ENCODE measurements around the gene ZNF609.
A peak's percentile ranks its signal among the peaks of the same experiment; 100 is the strongest.

ZNF609 gene, protein sequence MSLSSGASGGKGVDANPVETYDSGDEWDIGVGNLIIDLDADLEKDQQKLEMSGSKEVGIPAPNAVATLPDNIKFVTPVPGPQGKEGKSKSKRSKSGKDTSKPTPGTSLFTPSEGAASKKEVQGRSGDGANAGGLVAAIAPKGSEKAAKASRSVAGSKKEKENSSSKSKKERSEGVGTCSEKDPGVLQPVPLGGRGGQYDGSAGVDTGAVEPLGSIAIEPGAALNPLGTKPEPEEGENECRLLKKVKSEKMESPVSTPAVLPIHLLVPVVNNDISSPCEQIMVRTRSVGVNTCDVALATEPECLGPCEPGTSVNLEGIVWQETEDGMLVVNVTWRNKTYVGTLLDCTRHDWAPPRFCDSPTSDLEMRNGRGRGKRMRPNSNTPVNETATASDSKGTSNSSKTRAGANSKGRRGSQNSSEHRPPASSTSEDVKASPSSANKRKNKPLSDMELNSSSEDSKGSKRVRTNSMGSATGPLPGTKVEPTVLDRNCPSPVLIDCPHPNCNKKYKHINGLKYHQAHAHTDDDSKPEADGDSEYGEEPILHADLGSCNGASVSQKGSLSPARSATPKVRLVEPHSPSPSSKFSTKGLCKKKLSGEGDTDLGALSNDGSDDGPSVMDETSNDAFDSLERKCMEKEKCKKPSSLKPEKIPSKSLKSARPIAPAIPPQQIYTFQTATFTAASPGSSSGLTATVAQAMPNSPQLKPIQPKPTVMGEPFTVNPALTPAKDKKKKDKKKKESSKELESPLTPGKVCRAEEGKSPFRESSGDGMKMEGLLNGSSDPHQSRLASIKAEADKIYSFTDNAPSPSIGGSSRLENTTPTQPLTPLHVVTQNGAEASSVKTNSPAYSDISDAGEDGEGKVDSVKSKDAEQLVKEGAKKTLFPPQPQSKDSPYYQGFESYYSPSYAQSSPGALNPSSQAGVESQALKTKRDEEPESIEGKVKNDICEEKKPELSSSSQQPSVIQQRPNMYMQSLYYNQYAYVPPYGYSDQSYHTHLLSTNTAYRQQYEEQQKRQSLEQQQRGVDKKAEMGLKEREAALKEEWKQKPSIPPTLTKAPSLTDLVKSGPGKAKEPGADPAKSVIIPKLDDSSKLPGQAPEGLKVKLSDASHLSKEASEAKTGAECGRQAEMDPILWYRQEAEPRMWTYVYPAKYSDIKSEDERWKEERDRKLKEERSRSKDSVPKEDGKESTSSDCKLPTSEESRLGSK (N-terminal part only)

DNA sequence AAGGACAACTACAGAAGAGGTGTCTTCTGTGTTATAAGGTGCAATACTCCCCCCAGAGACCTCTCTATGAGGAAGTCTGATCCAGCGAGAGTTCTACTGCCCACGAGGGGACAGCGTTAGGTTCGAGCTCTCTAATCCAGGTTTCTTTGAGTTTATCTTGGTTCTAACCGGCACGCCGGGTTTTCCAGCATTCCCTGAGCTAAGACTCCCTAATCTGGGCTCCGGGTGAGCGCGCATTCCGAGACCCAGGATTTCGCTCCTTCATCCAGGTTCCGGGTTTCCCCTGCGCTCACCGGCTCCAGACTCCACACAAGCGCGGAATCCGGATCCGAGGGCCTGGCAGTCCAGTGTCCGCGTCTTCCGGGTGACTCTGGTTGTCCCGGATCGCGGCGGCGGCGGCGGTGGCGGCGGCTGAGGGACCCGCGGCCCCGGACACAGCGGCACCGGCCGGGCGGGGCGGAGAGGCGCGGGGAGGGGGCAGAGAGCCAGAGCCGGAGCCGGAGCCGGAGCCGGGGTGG is at the start of gene ZNF609:
Gene ZNF609, plus strand, starts transcription at position 373 of the 518 bp plus-strand sequence. CDS start 38,842 bp downstream, outside the sequence.
- peak; percentile 83 for DNase-seq (ENCODE audit: low read depth)

DNA sequence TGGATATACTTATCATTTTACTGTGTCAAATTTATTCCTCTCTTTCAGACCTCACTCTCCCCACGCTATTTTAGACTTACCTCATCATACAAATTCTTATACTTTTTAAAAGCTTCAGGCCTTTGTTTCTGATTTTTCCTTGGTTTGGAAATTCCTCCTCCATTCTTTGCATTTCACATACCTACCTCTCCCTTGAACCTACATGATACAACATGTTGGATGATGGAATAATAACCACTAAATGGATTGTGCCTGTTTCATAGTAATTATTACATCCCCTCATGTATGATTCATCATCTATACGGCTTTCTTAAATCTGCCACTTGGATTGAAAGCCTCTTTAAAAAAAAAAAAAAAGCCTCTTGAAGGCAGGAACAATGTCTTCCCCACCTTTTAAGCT is 48.2 kb upstream of the ZNF609 start:
- no peak for DNase-seq (ENCODE audit: low read depth)

DNA sequence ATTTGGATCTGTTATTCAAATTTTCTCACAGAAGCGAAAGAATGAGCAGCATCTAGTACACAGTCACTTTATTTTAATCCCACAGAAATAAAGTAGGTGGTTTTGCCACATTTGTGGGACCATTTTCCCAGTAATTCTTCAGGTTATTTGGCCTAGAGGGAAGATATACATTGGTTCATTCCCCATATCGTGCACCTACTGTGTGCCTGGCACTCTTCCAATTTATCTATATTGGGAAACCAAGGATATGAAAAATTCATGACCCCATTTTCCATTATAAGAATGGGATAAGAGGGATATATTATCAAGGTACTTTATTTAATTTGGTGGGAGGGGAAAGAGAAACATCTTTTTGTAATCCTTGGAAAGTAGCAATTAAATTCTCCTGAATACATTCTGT is 37.7 kb upstream of the ZNF609 start:
- DNase-seq (ENCODE audit: low read depth), result no peak

DNA sequence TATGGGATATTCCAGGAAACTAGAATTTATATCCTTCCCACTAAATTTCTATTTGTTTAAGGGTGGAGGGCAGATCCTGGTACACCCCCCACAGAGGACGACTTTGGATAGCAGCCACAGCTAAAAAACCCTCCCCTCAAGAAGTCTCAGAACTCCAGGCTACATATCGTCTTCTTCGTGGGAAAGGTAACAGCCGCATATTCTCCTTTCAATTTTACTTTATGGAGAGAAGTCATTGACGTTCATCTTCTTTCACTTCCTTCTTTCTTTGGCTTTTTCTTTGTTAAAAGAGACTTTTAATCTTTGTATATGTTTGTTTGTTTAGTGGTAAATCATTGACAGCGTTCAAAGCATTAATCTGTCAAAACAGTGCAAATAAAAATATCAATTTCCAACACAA is 36.4 kb upstream of the ZNF609 start:
- DNase-seq (ENCODE audit: low read depth), result no peak

DNA sequence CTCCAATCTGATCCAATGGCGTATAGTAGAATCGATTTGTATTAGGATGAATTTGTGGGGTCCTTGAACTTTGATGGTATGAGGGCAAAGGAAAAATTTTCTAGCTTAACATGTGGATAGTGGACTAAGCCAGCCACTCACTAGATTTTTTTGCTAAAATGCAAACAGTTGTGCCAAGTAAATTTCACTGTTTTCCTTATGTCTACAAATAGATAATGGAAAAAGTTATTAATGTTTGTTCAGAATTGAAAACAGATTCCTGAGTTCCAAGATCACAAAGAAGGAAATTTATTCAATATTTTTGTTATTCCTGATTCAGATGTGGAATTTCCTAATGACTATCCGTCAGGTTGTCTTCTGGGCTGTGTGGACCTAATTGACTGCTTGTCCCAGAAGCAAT is 35.2 kb upstream of the ZNF609 start:
- no peak for DNase-seq (ENCODE audit: low read depth)

DNA sequence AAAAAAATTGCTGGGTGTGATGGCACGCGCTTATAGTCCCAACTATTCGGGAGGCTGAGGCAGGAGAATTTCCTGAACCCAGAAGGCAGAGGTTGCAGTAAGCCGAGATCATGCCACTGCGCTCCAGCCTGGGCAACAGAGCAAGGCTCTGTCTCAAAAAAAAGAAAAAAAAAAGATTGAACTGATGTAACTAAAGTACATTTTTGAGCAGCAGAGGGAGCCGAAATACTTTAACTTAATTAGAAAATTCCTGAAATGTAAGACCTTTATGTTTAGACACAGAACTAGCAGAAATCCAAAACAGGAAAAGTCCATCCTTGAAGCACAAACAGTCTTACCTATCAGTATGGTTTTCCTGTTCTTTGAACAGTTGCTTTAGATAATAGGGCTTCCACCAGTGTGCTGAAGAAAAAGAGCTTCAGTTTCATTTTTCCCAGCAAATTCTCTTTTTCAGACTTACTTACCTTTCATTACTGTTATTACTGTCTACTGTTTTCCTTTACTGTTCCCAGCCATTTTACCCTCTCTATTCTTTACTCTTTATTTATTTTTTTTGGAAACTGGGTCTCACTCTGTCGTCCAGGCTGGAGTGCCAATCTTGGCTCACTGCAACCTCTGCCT is 33.4 kb upstream of the ZNF609 start:
- DNase-seq (ENCODE audit: low read depth), result no peak

DNA sequence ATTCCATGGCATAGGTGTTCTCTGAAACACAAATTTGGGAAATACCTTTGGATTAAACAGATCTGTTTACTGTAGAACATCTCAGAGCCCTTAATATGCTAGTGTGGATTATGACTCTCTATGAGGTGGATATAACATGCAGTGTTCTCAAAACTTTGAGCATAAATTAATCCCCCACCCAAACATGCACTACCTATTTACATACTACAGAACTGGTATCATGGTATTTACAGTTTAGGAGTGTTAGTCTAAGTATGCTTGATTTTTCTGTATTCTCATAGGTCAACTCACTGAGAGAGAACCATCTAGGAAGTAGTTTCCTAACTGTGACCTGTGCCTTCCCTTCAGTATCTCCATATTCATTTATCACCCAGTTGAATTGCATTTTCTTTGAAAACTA is 30.9 kb upstream of the ZNF609 start:
- DNase-seq (ENCODE audit: low read depth), result no peak

DNA sequence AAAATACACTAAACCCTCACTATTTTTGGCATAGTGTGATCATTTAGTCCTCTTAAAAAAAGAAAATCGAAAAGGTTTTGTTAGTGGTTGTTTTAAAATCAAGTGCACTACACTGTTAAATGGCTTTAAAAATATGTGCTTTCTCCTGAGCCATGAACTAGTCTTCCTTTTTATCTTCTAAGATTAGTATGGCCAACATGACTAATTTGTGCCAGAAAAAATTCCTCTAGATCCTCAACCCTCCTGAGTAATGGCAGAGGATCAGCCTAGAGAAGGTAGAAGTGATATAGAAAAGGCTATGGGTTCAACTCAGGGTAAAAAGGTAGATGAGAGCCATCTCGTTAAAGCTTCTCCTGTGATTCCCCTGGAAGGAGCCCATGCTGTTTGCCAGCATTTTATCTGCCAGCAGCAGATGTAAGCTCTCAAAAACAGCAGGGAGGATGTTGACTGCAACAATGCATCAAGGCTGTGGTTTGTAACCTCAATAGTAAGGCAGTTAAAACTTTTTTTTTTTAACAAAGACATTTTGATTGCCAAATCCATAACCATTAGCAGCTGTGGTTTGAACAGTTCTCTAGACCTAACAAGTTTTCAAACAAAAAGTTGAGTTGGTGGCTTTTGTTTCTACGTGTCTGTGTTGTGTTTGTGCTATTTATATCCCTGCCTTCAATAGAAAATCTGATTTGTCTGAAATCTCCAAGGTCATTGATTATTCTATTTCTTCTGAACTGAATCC is 30.2 kb upstream of the ZNF609 start:
- peak; percentile 79 for DNase-seq (ENCODE audit: low read depth)

DNA sequence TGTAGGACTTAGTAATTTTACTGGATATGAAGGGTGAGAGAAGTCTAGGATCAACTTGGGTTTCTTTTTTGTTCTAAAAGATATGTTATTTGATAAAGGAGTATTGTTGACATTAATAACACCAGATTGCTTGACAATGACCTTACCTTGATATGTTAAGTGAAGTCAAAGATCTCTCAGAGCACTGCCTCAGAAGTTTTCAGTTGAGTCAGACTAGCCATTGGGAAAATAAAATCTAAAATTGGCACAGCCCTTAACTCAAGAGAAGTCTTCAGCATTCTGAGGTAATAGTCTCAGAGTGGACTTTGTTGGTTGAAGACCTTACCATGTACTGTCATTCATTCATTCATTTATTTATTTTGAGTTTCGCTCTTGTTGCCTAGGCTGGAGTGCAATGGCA is 22.4 kb upstream of the ZNF609 start:
- DNase-seq (ENCODE audit: low read depth), result no peak

DNA sequence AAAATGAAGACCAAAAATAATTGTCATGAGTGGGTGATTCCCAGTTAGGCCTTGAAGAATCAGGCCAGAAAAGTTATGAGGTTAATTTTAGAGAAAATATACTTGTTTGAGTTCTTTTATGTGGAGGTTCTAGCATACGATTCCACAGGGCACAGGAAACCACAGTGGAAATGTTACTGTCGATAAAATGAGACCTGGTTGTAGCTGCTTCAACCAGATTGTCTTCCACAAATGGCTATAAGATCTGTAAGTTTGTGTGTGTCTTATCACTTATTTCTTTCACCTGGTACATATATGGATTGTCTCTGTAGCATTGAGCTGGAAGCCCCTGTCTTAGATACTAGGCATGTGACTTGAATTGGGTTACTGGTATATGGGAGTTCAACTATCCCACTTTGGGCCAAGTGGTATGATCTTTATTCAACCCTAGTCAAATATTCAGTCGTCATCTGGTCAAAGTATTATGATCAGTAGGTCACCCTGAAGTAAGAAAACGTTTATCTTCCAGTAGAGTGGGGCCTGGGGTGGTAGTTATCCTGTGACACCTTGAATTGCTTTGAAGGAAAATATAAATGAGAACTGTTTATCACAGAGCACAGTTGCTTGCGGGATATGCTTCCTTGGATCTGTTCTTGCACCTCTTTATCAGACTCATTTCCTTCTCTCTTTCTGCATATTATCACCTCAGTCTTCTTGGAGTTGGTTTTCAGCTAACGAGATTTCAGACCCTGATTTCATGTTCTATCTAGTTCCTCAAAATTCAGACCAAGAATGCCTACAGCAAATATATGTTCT is 21.5 kb upstream of the ZNF609 start:
- no peak for DNase-seq (ENCODE audit: low read depth)

DNA sequence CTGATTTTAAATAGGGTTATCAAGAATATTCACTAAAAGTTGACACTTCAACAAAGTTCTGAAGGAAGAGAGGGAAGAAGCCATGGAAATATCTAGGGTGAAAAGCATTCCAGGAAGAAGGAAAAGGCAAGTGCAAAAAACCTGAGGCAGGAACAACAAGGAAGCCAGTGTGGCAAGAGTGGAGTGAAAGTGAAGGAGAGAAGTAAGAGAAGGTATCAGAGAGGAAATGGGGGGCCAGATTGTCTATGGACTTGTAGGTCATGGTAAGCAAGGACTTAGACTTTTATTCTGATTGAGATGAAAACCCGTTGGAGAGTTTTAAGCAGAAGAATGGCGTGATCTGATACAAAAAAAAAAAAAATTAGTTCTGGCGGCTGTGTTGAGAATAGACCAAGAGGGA is 18.5 kb upstream of the ZNF609 start:
- no peak for DNase-seq (ENCODE audit: low read depth)

DNA sequence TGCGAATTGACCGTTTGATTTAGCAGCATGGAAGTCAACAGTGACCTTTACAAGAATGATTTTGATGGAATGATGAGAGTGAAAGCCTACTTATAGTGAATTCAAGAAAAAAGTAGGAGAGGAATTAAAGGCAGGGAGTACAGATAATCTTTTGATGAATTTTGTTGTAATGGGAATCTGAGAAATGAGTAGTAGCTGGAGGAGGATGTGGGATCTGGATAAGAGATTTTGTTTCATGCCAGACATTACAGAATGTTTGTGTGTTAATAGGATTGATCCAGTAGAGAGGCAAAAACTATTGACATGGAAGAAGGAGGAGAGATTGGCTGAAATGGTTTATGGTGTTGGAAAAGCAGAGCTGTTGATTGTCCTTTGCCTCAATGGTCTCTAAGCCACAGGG is 17.4 kb upstream of the ZNF609 start:
- no peak for DNase-seq (ENCODE audit: low read depth)

DNA sequence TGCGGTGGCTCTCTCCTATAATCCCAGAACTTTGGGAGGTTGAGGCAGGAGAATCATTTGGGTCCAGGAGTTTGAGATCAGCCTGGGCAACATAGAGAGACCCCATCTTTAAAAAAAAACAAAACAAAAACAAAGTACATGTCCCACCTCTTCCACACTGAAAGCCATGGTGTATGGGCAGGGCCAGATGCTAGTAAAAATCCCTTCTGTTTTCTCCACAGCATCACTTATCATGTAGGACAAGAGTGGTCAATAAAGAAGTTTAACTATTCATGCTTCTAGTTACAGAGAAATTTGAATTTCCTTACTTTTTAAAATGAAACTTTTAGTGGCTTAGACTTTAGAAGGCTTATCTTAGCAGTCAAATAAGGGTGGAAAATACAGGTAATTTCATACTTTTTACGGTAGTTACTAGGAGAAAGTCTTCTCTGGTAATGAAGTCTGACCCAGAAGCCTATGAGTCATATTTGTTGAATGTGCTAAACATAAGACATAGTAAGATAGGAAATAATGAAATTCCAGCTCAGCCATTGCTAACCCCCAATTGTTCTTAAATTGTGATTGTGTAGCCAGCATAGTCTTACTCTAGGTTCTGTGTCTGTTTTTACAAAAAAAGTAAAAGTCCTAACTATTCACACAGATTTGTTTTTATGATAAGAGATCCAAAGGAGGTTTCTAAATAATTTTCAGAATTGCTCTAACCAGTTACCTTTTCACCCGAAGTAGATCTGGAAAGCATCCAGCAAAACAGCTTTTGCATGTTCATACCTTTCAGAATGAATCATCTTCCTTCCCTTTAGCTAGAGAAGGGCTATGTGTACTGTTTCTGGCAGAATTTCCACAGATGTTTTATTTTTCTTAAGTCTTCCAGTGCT is 16.4 kb upstream of the ZNF609 start:
- peak; percentile 89 for DNase-seq (ENCODE audit: low read depth)

DNA sequence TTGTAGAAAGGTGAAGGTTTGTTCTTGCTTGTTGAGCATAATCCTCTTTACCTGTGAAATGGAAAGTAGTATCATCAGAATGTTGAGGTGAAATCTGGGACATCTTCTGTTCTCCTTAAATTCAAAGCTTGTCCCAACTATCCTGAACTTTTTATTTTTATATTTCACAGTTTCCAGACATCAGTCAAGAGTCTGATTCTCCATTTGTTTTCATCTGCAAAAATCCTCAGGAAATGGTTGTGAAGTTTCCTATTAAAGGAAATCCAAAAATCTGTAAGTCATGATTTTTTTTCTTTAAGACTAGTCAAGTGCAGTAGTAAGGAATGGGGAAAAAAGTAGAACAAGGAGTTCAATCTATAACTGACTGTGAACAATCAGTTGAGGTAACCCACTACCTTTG is 15.5 kb upstream of the ZNF609 start:
- no peak for DNase-seq (ENCODE audit: low read depth)

DNA sequence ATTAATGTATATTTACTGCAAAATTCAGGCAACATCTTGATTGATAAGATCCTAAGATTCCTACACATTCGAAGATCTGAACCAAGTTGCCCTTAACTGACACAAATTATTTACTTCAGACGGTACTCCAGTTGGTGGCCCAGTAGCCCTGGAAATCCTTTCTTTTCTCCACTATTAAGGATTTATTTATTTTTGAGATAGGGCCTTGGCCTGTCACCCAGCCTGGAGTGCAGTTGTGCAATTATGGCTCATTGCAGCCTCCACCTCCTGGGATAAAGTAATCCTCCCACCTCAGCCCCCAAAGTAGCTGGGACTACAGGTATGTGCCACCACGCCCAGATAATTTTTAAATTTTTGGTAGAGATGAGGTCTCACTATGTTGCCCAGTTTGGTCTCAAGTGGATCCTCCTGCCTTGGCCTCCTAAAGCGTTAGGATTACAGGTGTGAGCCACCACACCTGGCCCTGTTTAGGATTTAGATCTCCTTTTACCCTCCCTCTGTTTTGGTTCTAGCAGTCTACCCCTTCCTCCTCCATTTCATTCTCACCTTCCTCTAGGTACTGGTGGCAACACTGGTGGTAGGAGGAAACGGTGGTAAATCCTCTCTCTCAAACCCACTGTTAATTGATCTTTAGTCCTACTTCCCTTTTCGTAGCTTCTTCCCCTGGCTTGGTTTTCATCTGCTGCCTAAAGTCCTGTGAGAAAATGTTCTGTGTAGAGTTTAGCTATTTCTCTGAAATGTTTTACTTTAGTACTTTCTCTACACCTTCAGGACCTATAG is 12.7 kb upstream of the ZNF609 start:
- no peak for DNase-seq (ENCODE audit: low read depth)

DNA sequence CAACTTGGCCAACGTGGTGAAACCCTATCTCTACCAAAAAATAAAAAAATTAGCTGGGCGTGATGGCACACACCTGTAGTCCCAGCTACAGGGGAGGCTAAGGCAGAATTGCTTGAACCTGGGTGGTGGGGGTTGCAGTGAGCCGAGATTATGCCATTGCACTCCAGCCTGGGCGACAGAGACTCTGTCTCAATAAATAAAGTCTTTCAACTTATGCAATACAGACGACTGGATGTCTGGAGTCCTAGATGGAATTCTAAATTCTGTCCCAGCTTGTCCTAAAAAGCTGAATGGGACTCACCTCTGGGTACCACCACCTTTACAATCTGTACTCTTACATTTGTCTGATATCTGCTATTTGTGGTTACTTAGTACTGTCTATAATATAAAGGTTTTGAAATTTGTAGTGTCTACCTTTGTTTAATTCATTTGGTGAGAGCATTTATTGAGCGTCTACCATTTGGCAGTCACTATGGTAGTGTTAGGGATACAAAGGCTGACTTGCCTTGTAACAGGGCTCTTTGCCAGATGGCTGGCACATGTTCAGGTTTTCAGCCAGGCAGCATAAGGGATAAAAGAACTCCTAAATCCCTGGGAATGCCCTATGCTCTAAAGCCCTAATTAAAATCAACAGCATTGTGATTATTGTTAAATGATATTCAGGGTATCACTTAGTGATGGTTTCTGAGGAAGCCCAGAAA is 7.2 kb upstream of the ZNF609 start:
- no peak for DNase-seq (ENCODE audit: low read depth)

DNA sequence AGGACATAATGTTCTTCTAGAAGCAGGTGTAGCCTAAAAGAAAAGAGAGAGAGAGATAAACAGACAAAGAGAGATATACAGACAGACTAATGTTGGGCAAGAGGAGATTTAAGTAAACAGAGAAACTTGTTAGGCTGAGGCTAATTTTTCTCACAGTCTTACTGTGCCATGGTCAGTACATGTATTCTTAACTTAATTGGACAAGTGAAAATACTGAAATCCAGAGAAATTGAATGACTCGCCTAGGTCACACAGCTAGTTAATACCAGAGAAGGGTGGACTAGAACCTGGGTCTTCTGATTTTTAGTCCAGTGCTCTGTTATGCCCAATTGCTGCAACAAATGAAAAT is 6.7 kb upstream of the ZNF609 start:
- DNase-seq (ENCODE audit: low read depth), result no peak

DNA sequence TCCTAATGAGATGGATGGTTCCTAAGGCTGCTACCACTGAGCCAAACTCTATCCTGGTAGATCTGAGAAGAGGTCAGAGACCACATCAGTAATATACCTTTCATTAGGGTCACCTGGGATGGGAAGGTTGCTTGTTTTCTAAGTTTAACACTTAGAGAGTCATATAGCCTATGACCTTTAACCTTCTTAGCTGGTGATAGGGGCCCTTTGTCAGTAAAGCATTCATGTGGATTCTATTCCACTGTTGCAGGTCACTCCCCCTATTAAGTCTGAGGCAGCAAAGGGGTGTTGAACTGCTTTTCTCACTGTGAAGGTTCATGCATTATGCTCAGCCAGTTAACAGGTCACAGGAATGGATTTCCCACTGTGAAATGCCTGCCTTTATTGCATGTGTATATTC is 6.1 kb upstream of the ZNF609 start:
- DNase-seq (ENCODE audit: low read depth), result no peak
